ENCODE data around the gene SLC34A3. TPM values are rescaled to one million over a fixed set of nuclear protein-coding genes. Genes with fewer than 3 reads are reported as not detected.
A peak's percentile ranks its signal among the peaks of the same experiment; 100 is the strongest.

SLC34A3 gene
- total and polyA plus RNA-seq, 2 of the 8 experiments (the other 6 are each of a cell fraction or from before 2014, with no cell fraction given): 0.08 TPM; not detected in 1

DNA sequence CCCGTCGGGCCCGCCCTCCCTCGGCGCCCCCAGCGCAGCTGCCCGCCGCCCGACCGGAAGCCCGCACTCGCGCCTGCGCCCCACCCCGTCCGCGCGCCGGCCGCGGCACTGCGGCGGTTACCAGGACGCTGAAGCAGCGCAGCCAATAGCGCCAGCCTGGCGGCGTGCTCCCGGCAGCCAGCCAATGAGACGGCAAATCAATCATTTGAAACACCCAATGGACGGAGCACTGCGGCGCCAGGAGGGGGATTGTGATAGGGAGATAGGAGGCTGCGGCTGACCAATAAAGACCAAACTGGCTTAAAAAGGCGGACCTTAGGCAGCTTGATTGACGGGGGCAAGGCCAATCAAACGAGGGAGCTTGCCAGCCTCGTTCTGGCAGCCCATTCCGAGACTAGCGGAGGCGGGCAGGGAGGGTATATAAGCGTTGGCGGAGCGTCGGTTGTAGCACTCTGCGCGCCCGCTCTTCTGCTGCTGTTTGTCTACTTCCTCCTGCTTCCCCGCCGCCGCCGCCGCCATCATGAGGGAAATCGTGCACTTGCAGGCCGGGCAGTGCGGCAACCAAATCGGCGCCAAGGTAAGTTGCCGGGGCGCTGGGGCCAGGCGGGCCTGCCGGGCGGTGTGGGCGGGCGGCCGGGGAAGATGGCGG lies 10.3 kb downstream of the SLC34A3 start, which contains the start of gene TUBB4B (continued):
- TF ChIP-seq, protein P1, sequence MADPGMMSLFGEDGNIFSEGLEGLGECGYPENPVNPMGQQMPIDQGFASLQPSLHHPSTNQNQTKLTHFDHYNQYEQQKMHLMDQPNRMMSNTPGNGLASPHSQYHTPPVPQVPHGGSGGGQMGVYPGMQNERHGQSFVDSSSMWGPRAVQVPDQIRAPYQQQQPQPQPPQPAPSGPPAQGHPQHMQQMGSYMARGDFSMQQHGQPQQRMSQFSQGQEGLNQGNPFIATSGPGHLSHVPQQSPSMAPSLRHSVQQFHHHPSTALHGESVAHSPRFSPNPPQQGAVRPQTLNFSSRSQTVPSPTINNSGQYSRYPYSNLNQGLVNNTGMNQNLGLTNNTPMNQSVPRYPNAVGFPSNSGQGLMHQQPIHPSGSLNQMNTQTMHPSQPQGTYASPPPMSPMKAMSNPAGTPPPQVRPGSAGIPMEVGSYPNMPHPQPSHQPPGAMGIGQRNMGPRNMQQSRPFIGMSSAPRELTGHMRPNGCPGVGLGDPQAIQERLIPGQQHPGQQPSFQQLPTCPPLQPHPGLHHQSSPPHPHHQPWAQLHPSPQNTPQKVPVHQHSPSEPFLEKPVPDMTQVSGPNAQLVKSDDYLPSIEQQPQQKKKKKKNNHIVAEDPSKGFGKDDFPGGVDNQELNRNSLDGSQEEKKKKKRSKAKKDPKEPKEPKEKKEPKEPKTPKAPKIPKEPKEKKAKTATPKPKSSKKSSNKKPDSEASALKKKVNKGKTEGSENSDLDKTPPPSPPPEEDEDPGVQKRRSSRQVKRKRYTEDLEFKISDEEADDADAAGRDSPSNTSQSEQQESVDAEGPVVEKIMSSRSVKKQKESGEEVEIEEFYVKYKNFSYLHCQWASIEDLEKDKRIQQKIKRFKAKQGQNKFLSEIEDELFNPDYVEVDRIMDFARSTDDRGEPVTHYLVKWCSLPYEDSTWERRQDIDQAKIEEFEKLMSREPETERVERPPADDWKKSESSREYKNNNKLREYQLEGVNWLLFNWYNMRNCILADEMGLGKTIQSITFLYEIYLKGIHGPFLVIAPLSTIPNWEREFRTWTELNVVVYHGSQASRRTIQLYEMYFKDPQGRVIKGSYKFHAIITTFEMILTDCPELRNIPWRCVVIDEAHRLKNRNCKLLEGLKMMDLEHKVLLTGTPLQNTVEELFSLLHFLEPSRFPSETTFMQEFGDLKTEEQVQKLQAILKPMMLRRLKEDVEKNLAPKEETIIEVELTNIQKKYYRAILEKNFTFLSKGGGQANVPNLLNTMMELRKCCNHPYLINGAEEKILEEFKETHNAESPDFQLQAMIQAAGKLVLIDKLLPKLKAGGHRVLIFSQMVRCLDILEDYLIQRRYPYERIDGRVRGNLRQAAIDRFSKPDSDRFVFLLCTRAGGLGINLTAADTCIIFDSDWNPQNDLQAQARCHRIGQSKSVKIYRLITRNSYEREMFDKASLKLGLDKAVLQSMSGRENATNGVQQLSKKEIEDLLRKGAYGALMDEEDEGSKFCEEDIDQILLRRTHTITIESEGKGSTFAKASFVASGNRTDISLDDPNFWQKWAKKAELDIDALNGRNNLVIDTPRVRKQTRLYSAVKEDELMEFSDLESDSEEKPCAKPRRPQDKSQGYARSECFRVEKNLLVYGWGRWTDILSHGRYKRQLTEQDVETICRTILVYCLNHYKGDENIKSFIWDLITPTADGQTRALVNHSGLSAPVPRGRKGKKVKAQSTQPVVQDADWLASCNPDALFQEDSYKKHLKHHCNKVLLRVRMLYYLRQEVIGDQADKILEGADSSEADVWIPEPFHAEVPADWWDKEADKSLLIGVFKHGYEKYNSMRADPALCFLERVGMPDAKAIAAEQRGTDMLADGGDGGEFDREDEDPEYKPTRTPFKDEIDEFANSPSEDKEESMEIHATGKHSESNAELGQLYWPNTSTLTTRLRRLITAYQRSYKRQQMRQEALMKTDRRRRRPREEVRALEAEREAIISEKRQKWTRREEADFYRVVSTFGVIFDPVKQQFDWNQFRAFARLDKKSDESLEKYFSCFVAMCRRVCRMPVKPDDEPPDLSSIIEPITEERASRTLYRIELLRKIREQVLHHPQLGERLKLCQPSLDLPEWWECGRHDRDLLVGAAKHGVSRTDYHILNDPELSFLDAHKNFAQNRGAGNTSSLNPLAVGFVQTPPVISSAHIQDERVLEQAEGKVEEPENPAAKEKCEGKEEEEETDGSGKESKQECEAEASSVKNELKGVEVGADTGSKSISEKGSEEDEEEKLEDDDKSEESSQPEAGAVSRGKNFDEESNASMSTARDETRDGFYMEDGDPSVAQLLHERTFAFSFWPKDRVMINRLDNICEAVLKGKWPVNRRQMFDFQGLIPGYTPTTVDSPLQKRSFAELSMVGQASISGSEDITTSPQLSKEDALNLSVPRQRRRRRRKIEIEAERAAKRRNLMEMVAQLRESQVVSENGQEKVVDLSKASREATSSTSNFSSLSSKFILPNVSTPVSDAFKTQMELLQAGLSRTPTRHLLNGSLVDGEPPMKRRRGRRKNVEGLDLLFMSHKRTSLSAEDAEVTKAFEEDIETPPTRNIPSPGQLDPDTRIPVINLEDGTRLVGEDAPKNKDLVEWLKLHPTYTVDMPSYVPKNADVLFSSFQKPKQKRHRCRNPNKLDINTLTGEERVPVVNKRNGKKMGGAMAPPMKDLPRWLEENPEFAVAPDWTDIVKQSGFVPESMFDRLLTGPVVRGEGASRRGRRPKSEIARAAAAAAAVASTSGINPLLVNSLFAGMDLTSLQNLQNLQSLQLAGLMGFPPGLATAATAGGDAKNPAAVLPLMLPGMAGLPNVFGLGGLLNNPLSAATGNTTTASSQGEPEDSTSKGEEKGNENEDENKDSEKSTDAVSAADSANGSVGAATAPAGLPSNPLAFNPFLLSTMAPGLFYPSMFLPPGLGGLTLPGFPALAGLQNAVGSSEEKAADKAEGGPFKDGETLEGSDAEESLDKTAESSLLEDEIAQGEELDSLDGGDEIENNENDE (IDR thresholded peaks at IDR 0.05; ENCODE audit: insufficient replicate concordance, low read length): no peak
- TF ChIP-seq, protein P2, sequence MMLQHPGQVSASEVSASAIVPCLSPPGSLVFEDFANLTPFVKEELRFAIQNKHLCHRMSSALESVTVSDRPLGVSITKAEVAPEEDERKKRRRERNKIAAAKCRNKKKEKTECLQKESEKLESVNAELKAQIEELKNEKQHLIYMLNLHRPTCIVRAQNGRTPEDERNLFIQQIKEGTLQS (IDR thresholded peaks at IDR 0.05; ENCODE audit: insufficient read depth, low read depth, low read length): no peak
- TF ChIP-seq NRF1 (IDR thresholded peaks at IDR 0.05; ENCODE audit: low read depth, low read length) (peak; percentile 61), RFX5 (IDR thresholded peaks at IDR 0.05; ENCODE audit: borderline replicate concordance, low read depth, low read length) (no peak), TAF7 (optimal IDR thresholded peaks at IDR 0.05; ENCODE audit: borderline replicate concordance, low read depth, low read length) (peak; percentile 96), BACH1 (IDR thresholded peaks at IDR 0.05; ENCODE audit: low read length) (no peak), ASH2L (IDR thresholded peaks at IDR 0.05; ENCODE audit: low read length) (no peak), HDAC6 (IDR thresholded peaks at IDR 0.05; ENCODE audit: low read depth, low read length) (no peak), PHF8 (conservative IDR thresholded peaks at IDR 0.05; ENCODE audit: low read depth, low read length) (peak; percentile 85), CEBPB (IDR thresholded peaks at IDR 0.05; ENCODE audit: low read depth, low read length) (no peak), SUZ12 (IDR thresholded peaks at IDR 0.05; ENCODE audit: low read length) (no peak)

Data from H1 (cell line).